A673 (cell line): ENCODE results near the gene BARX2. TPM values are rescaled to one million over a fixed set of nuclear protein-coding genes. Genes with fewer than 3 reads are reported as not detected.

Experiments used
- BruUV-seq: library from RNA; stranded (reverse); fragments of 400-500 nt; replicated peaks from 2 replicates; lab custom pipeline; 2021; lab: Mats Ljungman, UMichigan
- CTCF ChIA-PET: fragments of 300-600 bp; sonication (Branson Sonifier 250); formaldehyde crosslinking; loops from one replicate; lab custom pipeline; 2022; ENCODE audit warnings: antibody characterized with exemption; lab: Charles Lee
- POLR2A ChIA-PET: fragments of 300-600 bp; sonication (Branson Sonifier 250); formaldehyde crosslinking; loops from one replicate; lab custom pipeline; 2022; ENCODE audit warnings: antibody characterized with exemption; ENCODE audit not compliant: low non-redundant PET; lab: Charles Lee
- DNase-seq: peaks from one replicate; pipeline ENCODE4 v3.0.0-alpha.2; 2015; ENCODE audit warnings: low spot score
- H3K27ac ChIP-seq: fragments of 200-600 bp; sonication (generic); 2 replicates; pipeline ENCODE4 v1.5.1; 2016; ENCODE audit warnings: mixed run types, low read depth, mild to moderate bottlenecking, mixed read lengths, antibody characterized with exemption, low read length; ENCODE audit not compliant: poor library complexity, severe bottlenecking
- H3K27me3 ChIP-seq: fragments of 200-600 bp; sonication (generic); replicated peaks from 2 replicates; pipeline ENCODE4 v1.6.1; 2017; ENCODE audit warnings: mixed run types, low read depth, mild to moderate bottlenecking, mixed read lengths, antibody characterized with exemption, low read length; ENCODE audit not compliant: insufficient read depth, poor library complexity
- H3K36me3 ChIP-seq: fragments of 200-600 bp; sonication (generic); 2 replicates; pipeline ENCODE4 v1.6.1; 2016; ENCODE audit warnings: mixed run types, mild to moderate bottlenecking, mixed read lengths, antibody characterized with exemption, low read length; ENCODE audit not compliant: insufficient read depth, poor library complexity, severe bottlenecking
- H3K4me1 ChIP-seq: fragments of 200-600 bp; sonication (generic); 2 replicates; pipeline ENCODE4 v1.6.1; 2017; ENCODE audit warnings: mixed run types, mild to moderate bottlenecking, mixed read lengths, antibody characterized with exemption, low read length; ENCODE audit not compliant: insufficient read depth, poor library complexity, severe bottlenecking
- H3K4me3 ChIP-seq: fragments of 200-600 bp; sonication (generic); 2 replicates; pipeline ENCODE4 v1.5.1; 2016; ENCODE audit warnings: low read depth, mixed run types, mild to moderate bottlenecking, mixed read lengths, low read length; ENCODE audit not compliant: poor library complexity, severe bottlenecking
- H3K9me3 ChIP-seq: fragments of 200-600 bp; sonication (generic); 2 replicates; pipeline ENCODE4 v1.6.1; 2016; ENCODE audit warnings: mixed run types, low read depth, mild to moderate bottlenecking, mixed read lengths, antibody characterized with exemption, low read length; ENCODE audit not compliant: poor library complexity, severe bottlenecking
- CTCF ChIP-seq: fragments of 300-800, 200-600 bp; sonication (generic); conservative IDR thresholded peaks from 2 replicates; pipeline ENCODE4 v1.5.1; 2017; ENCODE audit warnings: low read depth, mild to moderate bottlenecking, antibody characterized with exemption, low read length, moderate library complexity, mixed read lengths
- EZH2 ChIP-seq: fragments of 200-600 bp; sonication (generic); IDR thresholded peaks from 2 replicates; pipeline ENCODE4 v1.6.1; 2017; ENCODE audit warnings: borderline replicate concordance, low read depth, mild to moderate bottlenecking, mixed read lengths, antibody characterized with exemption, low read length; ENCODE audit not compliant: poor library complexity, severe bottlenecking
- intact Hi-C: fragments of 100-400 bp; cut with micrococcal nuclease; formaldehyde crosslinking; loops from one replicate; pipeline ENCODE4 v1.10.0; 2022; ENCODE audit not compliant: unreplicated experiment
- total RNA-seq: library from RNA; stranded (reverse); gene quantifications from 2 replicates; pipeline ENCODE4 v1.2.3, GENCODE V29; 2021

BARX2 gene
- total RNA-seq, 1 experiment from 2014 or later, result 36.4 TPM

GRCh38 chr11:129391821-129392220, 16.2 kb downstream of the BARX2 start:
- no peak for TF ChIP-seq EZH2
- no peak for TF ChIP-seq CTCF
- no peaks in the 10 kb centered on the region for H3K36me3 ChIP-seq
- H3K4me3 ChIP-seq, result peak overlapping the region; percentile 1
- no TSS peak for BruUV-seq
- ChIA-PET POLR2A (no interaction called here), CTCF (no interaction called here)
- H3K27me3 ChIP-seq, result no peaks in the 10 kb centered on the region
- H3K9me3 ChIP-seq, result no peaks in the 10 kb centered on the region
- intact Hi-C loops, result no loop called here
- H3K4me1 ChIP-seq, result peaks cover 93% of the 10 kb centered on the region
- no peak overlapping the region for H3K27ac ChIP-seq
- DNase-seq, result no peak

- Histone ChIP-seq H3K9me3 (no peaks in the 10 kb centered on the region), H3K4me3 (no peak overlapping the region), H3K27me3 (no peaks in the 10 kb centered on the region), H3K36me3 (no peaks in the 10 kb centered on the region), H3K4me1 (peaks cover 81% of the 10 kb centered on the region), H3K27ac (no peak overlapping the region)
- TF ChIP-seq EZH2, result no peak
- TF ChIP-seq CTCF, result no peak
- ChIA-PET POLR2A (no interaction called here), CTCF (no interaction called here)
- intact Hi-C loops, result no loop called here
- DNase-seq, result no peak
- BruUV-seq, result no TSS peak
Observed at GRCh38 chr11:129392995-129393394, 17.3 kb downstream of the BARX2 start.

- no TSS peak for BruUV-seq
- intact Hi-C loops, result no loop called here
- TF ChIP-seq CTCF (no peak), EZH2 (no peak)
- CTCF ChIA-PET, result no interaction called here
- Histone ChIP-seq H3K9me3 (peaks cover 5% of the 10 kb centered on the region), H3K4me3 (no peak overlapping the region), H3K27me3 (no peaks in the 10 kb centered on the region), H3K36me3 (no peaks in the 10 kb centered on the region), H3K4me1 (peaks cover 64% of the 10 kb centered on the region), H3K27ac (no peak overlapping the region)
- POLR2A ChIA-PET, result no interaction called here
- DNase-seq, result no peak
Observed at GRCh38 chr11:129394709-129395108, 19.1 kb downstream of the BARX2 start.
